ENCODE data around the gene MBNL2.

- TF ChIP-seq CTCF (conservative IDR thresholded peaks at IDR 0.05) (no peak), ZFX (IDR thresholded peaks at IDR 0.05) (no peak)
Observed at GRCh38 chr13:97231118-97231828, 9.1 kb downstream of the MBNL2 start.
